Stimulated activated CD8-positive, alpha-beta memory T cell treated with anti-CD3 and anti-CD28 coated beads, Interleukin-15, amount 100 ng/mL, for 1 hour (primary cell): ENCODE results near the gene FOXP4.

ENCODE experiments used
- DNase-seq: peaks from one replicate; pipeline ENCODE4 v3.0.0-alpha.2; 2020; ENCODE audit warnings: low read depth

FOXP4 gene

GRCh38 chr6:41545703-41546474, at the start of gene FOXP4:
Gene FOXP4 (plus strand): TSS chr6:41546381. CDS start chr6:41565761, 19,380 bp downstream.
- peak; percentile 66 for DNase-seq

DNA sequence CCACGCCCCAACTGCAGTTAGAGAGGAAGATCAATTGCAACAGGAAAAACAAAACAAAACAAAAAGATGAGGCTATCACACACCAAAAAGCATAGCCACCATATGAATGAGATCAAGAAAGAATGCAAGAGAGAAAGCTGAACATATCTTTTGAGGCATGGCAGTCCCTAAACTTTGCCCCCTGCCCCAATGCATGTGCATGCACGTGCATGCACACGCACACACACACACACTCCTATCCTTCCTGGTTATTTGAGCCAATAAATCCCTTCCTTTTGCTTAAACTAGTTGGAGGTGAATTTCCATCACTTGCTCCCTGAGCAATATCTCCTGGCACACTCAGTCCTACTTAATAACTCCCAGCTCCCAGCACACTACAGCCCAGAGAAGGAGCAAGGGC, 48.6 kb upstream of the FOXP4 start:
- DNase-seq: no peak

GRCh38 chr6:41497994-41498393, 48.2 kb upstream of the FOXP4 start:
- no peak for DNase-seq

DNA sequence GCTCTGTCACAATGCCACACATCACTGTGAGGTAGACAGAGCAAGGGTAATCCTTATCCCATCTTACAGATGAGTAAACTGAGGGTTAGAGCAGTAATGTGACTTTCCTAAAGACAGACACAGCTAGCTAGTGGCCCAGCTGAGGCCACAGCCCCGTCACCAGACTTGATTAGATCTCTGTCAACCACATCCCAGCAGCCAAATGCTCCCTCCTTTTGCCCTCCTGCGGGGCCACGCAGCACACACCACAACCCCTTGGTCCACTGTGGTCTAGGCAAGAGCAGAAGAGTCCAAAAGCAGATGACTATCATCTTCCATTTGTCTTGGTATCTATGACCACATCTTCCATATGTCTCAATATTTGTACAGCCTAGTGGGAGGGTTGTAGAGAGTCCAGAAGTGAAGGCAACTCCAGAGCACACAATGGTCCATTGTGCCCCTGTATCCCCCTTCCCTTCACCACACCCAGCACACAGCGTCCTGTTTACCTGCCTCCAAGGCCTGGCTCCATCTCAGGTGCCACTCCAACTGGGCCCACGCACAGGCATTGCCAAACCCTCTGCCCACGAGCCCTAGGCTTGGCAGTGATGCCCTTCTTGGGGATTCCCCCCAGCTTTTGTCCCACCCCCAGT, 47.1 kb upstream of the FOXP4 start:
- no peak for DNase-seq

- no peak for DNase-seq
These were observed 45.6 kb upstream of the FOXP4 start for GRCh38 chr6:41500561-41500960.

DNA sequence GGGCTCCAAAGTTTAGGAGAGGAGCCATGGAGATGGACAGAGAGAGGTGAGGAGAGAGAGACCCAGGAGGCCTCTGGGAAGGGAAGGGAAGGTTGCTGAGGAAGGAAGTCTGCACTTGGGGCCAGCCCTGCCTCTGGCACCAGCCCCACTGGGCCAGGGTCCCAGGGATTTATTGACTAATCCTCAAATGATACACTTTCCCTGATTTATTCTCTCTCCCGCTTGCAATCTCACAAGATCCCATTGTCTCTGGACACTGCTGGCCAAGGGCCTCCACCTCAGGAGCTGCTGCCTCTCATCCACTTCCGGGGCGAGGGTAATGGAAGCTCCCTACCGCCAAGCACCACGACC, 43.6 kb upstream of the FOXP4 start:
- no peak for DNase-seq

DNA sequence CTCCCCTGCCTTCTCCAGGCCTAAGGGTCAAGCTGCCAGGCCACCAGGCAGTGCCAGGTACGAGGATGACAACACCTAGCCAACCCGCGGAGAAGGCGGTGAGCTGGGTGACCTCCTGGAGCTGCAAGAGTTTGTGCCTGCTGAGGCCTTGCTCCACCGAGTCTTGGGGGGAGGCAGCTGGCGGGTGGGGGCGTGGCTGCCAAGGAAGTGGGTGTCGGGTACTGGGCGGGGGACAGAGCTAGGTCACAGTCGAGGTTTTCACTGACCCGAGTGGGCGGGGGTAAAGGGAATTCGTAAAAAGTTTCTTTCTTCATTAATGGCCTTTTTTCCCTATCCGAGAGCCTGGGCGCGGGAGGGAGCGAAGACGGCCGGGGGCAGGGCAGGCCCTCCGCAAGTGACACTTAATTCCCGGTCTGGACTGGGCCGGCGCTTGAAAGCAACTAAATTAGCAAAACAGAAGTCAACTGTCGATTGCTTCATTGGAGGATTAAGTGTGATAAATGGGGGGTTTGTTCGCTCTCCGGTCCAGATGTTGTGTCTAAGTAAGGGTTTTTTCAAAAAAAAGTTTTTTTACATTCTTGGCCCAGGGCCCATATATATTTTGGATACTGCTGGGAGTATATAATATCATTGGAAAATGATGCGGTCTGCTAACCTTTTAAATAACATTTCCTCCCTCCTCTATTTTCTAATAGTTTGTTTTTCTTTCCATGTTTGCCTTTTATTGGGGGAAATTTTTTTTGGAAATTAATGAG, 43.1 kb upstream of the FOXP4 start:
- no peak for DNase-seq

GRCh38 chr6:41503827-41504465, 42.2 kb upstream of the FOXP4 start:
- DNase-seq: no peak

GRCh38 chr6:41504466-41505121, 41.6 kb upstream of the FOXP4 start:
- no peak for DNase-seq

GRCh38 chr6:41505122-41506049, 40.8 kb upstream of the FOXP4 start:
- no peak for DNase-seq

- no peak for DNase-seq
These were observed 37.7 kb upstream of the FOXP4 start for GRCh38 chr6:41508479-41508878.

DNA sequence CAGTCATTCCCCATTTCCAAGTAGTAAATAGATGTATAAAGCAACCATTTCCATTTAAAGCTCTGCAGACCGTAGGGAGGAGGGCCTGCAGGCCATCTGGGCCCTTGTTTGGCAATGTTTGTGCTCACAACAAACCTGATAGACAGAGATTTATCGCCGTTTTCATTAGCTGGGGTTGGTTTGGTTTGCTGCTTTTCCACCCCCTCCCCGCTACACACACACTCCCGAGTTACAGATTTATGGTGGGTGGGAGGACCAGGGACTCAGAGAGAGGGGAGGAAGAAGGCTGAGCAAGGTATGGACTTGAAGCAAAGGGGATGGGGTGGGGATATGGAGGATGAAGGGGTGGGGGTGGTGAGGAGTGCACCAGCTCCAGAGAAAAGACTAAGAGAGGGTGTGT, 36.6 kb upstream of the FOXP4 start:
- DNase-seq: no peak

GRCh38 chr6:41511443-41512060, 34.6 kb upstream of the FOXP4 start:
- DNase-seq: no peak

- no peak for DNase-seq
These were observed 34.0 kb upstream of the FOXP4 start for GRCh38 chr6:41512146-41512701.

- DNase-seq: no peak
These were observed 30.2 kb upstream of the FOXP4 start for GRCh38 chr6:41515995-41516394.

DNA sequence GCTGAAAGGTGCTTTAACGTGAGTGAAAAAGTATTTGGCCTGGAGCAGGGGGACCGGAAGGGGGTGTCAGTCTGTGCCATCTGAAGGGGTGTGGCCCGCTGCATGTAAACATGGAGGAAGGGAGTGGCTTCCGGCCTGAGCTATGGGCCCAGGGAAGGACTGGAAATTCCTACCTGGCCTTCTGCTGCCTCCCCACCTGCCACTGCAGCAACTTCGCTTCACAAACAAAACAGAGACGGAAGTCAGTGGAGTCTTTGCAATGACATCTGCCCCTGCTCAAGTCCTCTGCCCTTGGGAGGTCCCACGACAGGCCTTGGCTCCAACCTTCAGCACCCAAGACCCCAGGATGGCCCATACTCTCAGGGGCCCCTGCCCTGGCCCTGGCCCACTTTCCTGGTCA, 28.1 kb upstream of the FOXP4 start:
- DNase-seq: no peak

- DNase-seq: no peak
These were observed 26.9 kb upstream of the FOXP4 start for GRCh38 chr6:41519305-41519744.

DNA sequence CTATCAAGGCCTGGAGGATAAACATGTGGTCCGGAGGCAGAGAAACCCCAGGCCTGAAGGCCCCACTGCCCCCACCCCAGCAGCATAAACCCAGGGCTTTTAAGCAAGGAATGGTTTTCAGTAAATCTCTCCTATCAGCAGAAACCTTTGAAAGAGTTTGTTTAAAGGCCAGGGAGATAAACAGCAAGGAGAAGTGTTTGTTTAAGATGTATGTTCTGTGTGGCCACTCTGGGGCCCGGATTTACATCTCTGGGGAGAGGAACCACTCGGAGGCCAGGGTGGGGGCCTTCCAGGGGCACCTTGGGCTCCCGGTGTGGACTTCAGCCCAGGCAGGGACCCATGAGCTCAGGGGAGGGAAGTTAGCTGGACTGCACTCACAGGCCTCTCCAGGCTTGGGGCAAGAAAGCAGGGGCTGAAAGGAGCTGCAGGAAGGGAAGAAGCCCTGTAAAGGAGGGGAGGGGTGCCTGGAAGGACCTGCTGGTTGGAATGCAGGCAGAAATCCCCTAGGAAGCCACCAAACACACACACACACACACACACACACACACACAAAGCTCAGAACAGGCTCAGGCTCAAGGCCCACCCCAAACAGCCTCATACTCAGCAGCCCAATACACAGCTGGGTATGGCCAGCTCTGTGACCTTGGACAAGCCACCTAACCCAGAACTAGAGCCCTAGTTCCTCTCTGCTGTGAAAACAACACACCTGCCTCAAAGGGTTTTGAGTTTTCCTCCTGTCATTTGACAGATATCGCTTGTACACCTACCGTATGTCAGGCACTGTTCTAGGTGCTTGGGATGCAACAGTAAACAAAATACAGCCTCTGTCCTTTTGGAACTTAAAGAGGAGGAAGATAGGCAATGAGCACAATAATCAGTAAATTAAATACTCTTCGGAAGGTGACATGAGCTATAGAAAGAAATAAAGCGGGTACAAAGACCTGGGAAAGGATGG, 26.2 kb upstream of the FOXP4 start:
- DNase-seq: no peak
